ENCODE measurements around the gene SP7.
"Not testable (repeated sequence)": the region's sequence is repeated elsewhere in the genome, so short reads cannot be mapped to it uniquely, and the experiment has no call there.

The SP7 gene

DNA sequence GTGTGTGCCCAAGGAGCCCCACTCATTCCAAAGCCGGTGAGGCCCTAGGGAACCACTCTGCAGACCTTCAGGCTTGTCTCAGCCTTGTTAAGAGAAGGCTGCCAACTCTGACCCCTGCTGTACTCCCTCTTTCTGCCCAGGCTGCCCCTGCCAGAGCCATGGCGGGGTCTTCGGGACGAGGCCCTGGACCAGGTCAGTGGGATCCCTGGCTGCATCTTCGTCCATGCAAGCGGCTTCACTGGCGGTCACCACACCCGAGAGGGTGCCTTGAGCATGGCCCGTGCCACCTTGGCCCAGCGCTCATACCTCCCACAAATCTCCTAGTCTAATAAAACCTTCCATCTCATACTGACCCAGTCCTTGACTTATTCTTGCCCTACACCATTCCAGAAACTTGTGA is 29.3 kb downstream of the SP7 start:
- H3K27ac ChIP-seq (ENCODE audit: low read length), result no peak overlapping the region
- no peak overlapping the region for H3K4me3 ChIP-seq (ENCODE audit: low read depth in 1 of 2, low read length in 2 of 2)
- no peaks in the 10 kb centered on the region for H3K9me3 ChIP-seq (ENCODE audit: control insufficient read depth in 1 of 2, low read length in 2 of 2)
- peaks cover 53 to 72% of the 10 kb centered on the region in 2 donors for H3K36me3 ChIP-seq (ENCODE audit: control insufficient read depth in 1 of 2, insufficient read depth in 2 of 2, low read length in 2 of 2)
- H3K4me1 ChIP-seq (ENCODE audit: control insufficient read depth in 1 of 2, insufficient read depth in 2 of 2, low read length in 2 of 2), result peaks cover 0 to 4% of the 10 kb centered on the region in 2 donors
- no peaks in the 10 kb centered on the region for H3K27me3 ChIP-seq (ENCODE audit: low read depth, low read length)

DNA sequence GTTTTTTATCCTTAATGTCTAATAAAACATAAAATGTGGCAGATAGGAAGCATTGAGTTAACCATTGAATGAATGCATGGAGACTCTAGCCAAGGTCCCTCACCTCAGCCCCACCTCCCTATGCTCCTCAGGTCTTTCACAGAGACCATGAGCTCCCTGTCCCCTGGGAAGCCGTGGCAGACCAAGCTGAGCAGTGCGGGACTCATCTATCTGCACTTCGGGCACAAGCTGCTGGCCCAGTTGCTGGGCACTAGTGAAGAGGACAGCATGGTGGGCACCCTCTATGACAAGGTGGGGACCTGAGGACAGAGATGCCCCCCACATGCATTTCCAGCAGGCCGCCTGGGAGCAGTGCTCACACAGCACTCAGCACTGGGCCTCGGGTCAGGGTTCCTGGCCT is 33.3 kb downstream of the SP7 start:
- Histone ChIP-seq H3K9me3 (ENCODE audit: control insufficient read depth in 1 of 2, low read length in 2 of 2) (no peaks in the 10 kb centered on the region), H3K27me3 (ENCODE audit: low read depth, low read length) (no peaks in the 10 kb centered on the region), H3K36me3 (ENCODE audit: control insufficient read depth in 1 of 2, insufficient read depth in 2 of 2, low read length in 2 of 2) (peaks cover 43 to 59% of the 10 kb centered on the region in 2 donors), H3K27ac (ENCODE audit: low read length) (no peak overlapping the region), H3K4me1 (ENCODE audit: control insufficient read depth in 1 of 2, insufficient read depth in 2 of 2, low read length in 2 of 2) (peaks cover 9 to 29% of the 10 kb centered on the region in 2 donors), H3K4me3 (ENCODE audit: low read depth in 1 of 2, low read length in 2 of 2) (no peak overlapping the region)

DNA sequence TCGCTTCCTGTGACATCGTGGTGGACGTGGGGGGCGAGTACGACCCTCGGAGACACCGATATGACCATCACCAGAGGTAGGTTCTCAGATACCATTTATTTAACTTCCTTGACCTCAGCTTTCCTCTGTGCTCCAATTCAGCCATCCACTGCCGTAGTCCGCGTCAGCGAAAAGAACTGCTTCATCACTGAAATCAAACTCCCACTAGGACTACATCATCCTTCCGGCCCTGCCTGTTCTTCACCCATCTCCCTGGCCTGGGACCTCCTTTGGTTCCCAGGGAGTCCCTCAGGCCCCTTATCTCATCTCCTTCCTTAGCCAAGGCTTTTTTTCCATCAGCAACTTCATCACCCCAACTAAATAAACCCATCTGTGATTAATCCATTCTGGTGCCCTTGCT is 36.0 kb downstream of the SP7 start:
- H3K27me3 ChIP-seq (ENCODE audit: low read depth, low read length), result no peaks in the 10 kb centered on the region
- peak overlapping the region; percentile 87 to 97 for H3K4me3 ChIP-seq (ENCODE audit: low read depth in 1 of 2, low read length in 2 of 2)
- H3K36me3 ChIP-seq (ENCODE audit: control insufficient read depth in 1 of 2, insufficient read depth in 2 of 2, low read length in 2 of 2), result peaks cover 20 to 35% of the 10 kb centered on the region in 2 donors
- peak overlapping the region; percentile 80 for H3K27ac ChIP-seq (ENCODE audit: low read length)
- peaks cover 23 to 46% of the 10 kb centered on the region in 2 donors for H3K4me1 ChIP-seq (ENCODE audit: control insufficient read depth in 1 of 2, insufficient read depth in 2 of 2, low read length in 2 of 2)
- no peaks in the 10 kb centered on the region for H3K9me3 ChIP-seq (ENCODE audit: control insufficient read depth in 1 of 2, low read length in 2 of 2)

DNA sequence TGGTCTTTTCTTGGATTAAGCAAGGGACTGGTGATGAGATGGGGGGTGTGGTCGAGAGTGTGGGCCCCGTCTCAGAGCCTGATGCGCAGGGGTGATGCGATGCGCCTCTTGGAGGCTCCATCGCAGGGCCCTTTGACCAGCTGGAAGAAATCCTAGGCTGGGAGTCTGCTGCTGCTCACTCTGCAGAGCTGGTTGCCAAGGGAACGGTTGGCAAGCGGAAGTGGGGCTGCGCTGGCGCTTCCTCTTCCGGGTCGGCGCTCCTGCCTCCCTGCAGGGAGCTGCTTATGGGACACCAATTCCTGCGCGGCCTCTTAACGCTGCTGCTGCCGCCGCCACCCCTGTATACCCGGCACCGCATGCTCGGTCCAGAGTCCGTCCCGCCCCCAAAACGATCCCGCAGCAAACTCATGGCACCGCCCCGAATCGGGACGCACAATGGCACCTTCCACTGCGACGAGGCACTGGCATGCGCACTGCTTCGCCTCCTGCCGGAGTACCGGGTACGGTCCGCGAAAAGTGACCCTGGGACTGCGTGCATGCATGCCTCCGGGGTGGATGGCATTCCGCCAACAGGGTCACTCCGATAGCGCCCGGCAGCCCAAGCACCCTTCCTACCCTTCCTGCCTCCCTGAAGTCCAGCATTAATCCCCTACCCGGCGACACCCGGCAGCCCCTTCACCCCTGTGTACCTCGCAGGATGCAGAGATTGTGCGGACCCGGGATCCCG is 36.5 kb downstream of the SP7 start, which contains the start of gene MYG1:
Gene MYG1 (plus strand): TSS at position 242 of the 727 bp plus-strand sequence. CDS start 43 bp downstream, at position 285.
- peak within 1 kb of the TSS; percentile 87 to 97 for H3K4me3 ChIP-seq (ENCODE audit: low read depth in 1 of 2, low read length in 2 of 2)
- H3K36me3 ChIP-seq (ENCODE audit: control insufficient read depth in 1 of 2, insufficient read depth in 2 of 2, low read length in 2 of 2), result peaks cover 19 to 32% of the 10 kb centered on the region in 2 donors
- peak within 1 kb of the TSS; percentile 80 for H3K27ac ChIP-seq (ENCODE audit: low read length)
- H3K4me1 ChIP-seq (ENCODE audit: control insufficient read depth in 1 of 2, insufficient read depth in 2 of 2, low read length in 2 of 2), result peaks cover 23 to 49% of the 10 kb centered on the region in 2 donors
- H3K27me3 ChIP-seq (ENCODE audit: low read depth, low read length), result no peaks in the 10 kb centered on the region
- no peaks in the 10 kb centered on the region for H3K9me3 ChIP-seq (ENCODE audit: control insufficient read depth in 1 of 2, low read length in 2 of 2)

DNA sequence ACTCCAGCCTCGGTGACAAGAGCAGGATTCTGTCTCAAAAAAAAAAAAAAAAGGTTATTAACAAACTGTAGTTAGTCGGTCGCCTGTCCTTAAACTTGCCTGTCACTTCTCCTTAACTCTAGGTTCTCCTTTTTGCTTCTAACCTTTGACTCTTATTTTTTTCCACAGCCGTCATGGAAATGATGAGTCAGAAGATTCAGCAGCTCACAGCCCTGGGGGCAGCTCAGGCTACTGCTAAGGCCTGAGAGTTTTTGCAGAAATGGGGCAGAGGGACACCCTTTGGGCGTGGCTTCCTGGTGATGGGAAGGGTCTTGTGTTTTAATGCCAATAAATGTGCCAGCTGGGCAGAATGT is 37.1 kb downstream of the SP7 start:
- H3K27me3 ChIP-seq (ENCODE audit: low read depth, low read length), result no peaks in the 10 kb centered on the region
- H3K27ac ChIP-seq (ENCODE audit: low read length), result peak overlapping the region; percentile 67
- peak overlapping the region; percentile 87 to 97 for H3K4me3 ChIP-seq (ENCODE audit: low read depth in 1 of 2, low read length in 2 of 2)
- peaks cover 19 to 32% of the 10 kb centered on the region in 2 donors for H3K36me3 ChIP-seq (ENCODE audit: control insufficient read depth in 1 of 2, insufficient read depth in 2 of 2, low read length in 2 of 2)
- H3K9me3 ChIP-seq (ENCODE audit: control insufficient read depth in 1 of 2, low read length in 2 of 2), result no peaks in the 10 kb centered on the region
- H3K4me1 ChIP-seq (ENCODE audit: control insufficient read depth in 1 of 2, insufficient read depth in 2 of 2, low read length in 2 of 2), result peaks cover 23 to 50% of the 10 kb centered on the region in 2 donors

DNA sequence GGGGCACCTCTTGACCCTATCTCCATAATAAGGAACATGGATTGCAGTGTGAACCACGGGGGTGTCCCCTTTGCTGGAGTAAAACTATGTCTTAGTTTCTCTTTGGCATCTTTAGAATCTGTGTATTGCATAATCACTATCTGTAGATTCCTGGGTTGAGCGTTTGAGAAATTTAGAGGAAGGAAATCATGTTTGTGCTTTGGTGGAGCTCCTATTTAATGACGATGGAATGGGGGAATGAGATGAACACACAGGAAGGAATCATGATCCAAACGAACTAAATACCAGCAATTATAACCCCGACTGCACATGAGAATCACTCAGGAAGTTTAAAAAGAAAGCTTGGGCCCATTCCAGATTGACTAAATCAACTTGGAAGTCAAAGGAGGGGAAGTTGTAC is 38.0 kb downstream of the SP7 start:
- no peaks in the 10 kb centered on the region for H3K27me3 ChIP-seq (ENCODE audit: low read depth, low read length)
- H3K9me3 ChIP-seq (ENCODE audit: control insufficient read depth in 1 of 2, low read length in 2 of 2), result no peaks in the 10 kb centered on the region
- H3K36me3 ChIP-seq (ENCODE audit: control insufficient read depth in 1 of 2, insufficient read depth in 2 of 2, low read length in 2 of 2), result peaks cover 17 to 29% of the 10 kb centered on the region in 2 donors
- no peak overlapping the region for H3K4me3 ChIP-seq (ENCODE audit: low read depth in 1 of 2, low read length in 2 of 2)
- peak overlapping the region; percentile 67 for H3K27ac ChIP-seq (ENCODE audit: low read length)
- peaks cover 23 to 50% of the 10 kb centered on the region in 2 donors for H3K4me1 ChIP-seq (ENCODE audit: control insufficient read depth in 1 of 2, insufficient read depth in 2 of 2, low read length in 2 of 2)

DNA sequence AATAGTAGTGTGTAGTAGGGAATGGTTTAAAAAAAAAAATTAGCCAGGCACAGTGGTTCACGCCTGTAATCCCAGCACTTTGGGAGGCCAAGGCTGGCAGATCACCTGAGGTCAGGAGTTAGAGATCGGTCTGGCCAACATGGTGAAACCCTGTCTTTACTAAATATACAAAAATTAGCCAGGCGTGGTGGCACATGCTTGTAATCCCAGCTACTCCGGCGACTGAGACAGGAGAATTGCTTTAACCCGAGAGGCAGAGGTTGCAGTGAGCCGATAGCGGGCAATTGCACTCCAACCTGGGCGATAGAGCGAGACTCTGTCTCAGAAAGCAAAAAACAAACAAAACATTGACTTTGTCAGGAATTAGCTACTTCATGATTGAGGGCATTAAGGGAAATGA is 39.0 kb downstream of the SP7 start:
- Histone ChIP-seq H3K27ac (ENCODE audit: low read length) (peak overlapping the region; percentile 67), H3K4me1 (ENCODE audit: control insufficient read depth in 1 of 2, insufficient read depth in 2 of 2, low read length in 2 of 2) (peaks cover 23 to 46% of the 10 kb centered on the region in 2 donors), H3K36me3 (ENCODE audit: control insufficient read depth in 1 of 2, insufficient read depth in 2 of 2, low read length in 2 of 2) (peaks cover 8 to 18% of the 10 kb centered on the region in 2 donors)
- not testable (repeated sequence) for H3K27me3 ChIP-seq (ENCODE audit: low read depth, low read length); H3K4me3 ChIP-seq (ENCODE audit: low read depth in 1 of 2, low read length in 2 of 2); H3K9me3 ChIP-seq (ENCODE audit: control insufficient read depth in 1 of 2, low read length in 2 of 2)

DNA sequence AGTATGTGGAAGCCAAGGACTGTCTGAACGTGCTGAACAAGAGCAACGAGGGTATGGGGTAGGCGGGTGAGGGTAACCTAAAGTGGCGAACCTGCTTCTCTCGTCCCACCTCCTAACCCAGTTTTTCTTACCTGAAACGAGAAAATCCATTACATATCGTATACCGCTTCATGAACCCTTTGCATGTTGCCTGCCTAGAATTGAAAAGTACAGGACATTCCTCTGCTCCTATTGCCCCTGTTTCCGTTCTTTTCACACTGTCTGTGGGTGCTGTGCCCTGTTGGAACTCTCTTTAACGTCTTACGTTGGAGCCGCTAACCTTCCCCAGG is 40.3 kb downstream of the SP7 start:
- Histone ChIP-seq H3K4me1 (ENCODE audit: control insufficient read depth in 1 of 2, insufficient read depth in 2 of 2, low read length in 2 of 2) (peaks cover 23 to 45% of the 10 kb centered on the region in 2 donors), H3K27me3 (ENCODE audit: low read depth, low read length) (no peaks in the 10 kb centered on the region), H3K4me3 (ENCODE audit: low read depth in 1 of 2, low read length in 2 of 2) (peak overlapping the region; percentile 66 to 83), H3K27ac (ENCODE audit: low read length) (peak overlapping the region; percentile 90), H3K9me3 (ENCODE audit: control insufficient read depth in 1 of 2, low read length in 2 of 2) (no peaks in the 10 kb centered on the region), H3K36me3 (ENCODE audit: control insufficient read depth in 1 of 2, insufficient read depth in 2 of 2, low read length in 2 of 2) (peaks cover 8 to 18% of the 10 kb centered on the region in 2 donors)

DNA sequence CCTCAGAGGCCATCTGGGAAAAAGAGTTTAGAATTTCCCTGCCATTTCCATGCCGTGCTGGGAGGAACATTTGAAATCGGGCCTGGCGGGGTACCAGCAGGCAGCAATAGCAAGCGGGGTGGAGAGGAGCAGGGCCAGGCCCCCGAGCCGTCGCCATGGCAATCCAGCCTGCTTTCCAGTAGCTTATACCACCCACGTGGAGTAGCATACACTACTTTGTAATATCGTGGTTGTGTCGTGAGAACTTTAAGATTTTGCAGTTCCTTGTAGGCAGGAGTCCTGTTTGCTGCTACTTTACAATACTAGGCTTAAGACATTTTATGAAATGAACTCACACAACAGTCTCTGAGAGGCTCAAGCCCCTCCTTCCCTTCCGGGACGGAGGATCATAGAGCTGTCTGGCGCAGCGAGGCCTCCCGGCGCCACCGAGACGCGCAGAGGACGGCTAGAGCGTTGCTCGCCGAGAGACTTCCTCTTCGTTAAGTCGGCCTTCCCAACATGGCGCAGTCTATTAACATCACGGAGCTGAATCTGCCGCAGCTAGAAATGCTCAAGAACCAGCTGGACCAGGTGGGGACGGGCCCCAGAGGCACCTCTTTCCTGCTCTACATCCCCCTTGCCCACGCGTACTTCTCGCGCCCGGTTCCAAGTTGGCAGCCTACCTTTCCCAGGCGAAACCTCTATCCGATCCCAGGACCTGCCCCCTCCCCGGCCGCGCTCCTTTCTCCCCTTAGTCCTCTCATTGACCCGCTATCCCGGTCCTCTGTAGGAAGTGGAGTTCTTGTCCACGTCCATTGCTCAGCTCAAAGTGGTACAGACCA is 40.9 kb downstream of the SP7 start, which contains the start of gene PFDN5:
Gene PFDN5 (plus strand): TSS at position 473 of the 821 bp plus-strand sequence. CDS start 26 bp downstream, at position 499.
- peaks cover 8 to 18% of the 10 kb centered on the region in 2 donors for H3K36me3 ChIP-seq (ENCODE audit: control insufficient read depth in 1 of 2, insufficient read depth in 2 of 2, low read length in 2 of 2)
- no peaks in the 10 kb centered on the region for H3K9me3 ChIP-seq (ENCODE audit: control insufficient read depth in 1 of 2, low read length in 2 of 2)
- peak within 1 kb of the TSS; percentile 66 to 83 for H3K4me3 ChIP-seq (ENCODE audit: low read depth in 1 of 2, low read length in 2 of 2)
- H3K27ac ChIP-seq (ENCODE audit: low read length), result peak within 1 kb of the TSS; percentile 90
- H3K4me1 ChIP-seq (ENCODE audit: control insufficient read depth in 1 of 2, insufficient read depth in 2 of 2, low read length in 2 of 2), result peaks cover 19 to 39% of the 10 kb centered on the region in 2 donors
- H3K27me3 ChIP-seq (ENCODE audit: low read depth, low read length), result no peaks in the 10 kb centered on the region

DNA sequence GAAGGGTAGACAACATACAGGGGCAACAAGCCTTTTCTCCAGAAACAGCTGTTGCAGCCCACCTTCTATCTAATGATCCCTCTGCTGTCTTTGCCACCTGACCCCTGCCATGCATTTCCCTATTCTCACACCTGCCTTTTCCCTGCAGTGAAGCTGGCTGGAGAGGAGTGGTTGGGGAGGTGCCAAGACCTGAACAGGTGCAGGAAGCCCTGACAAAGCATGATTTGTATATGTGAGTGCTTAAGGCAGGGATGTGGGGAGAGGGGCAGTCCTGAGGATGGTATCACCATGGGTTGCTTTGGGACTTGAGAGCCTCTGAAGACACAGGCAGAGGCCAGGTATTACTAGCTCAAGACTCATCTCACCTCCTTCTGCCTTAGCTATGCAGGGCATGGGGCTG is 43.7 kb downstream of the SP7 start:
- H3K27me3 ChIP-seq (ENCODE audit: low read depth, low read length), result no peaks in the 10 kb centered on the region
- peaks cover 9 to 20% of the 10 kb centered on the region in 2 donors for H3K4me1 ChIP-seq (ENCODE audit: control insufficient read depth in 1 of 2, insufficient read depth in 2 of 2, low read length in 2 of 2)
- no peak overlapping the region for H3K4me3 ChIP-seq (ENCODE audit: low read depth in 1 of 2, low read length in 2 of 2)
- no peaks in the 10 kb centered on the region for H3K36me3 ChIP-seq (ENCODE audit: control insufficient read depth in 1 of 2, insufficient read depth in 2 of 2, low read length in 2 of 2)
- H3K27ac ChIP-seq (ENCODE audit: low read length), result no peak overlapping the region
- H3K9me3 ChIP-seq (ENCODE audit: control insufficient read depth in 1 of 2, low read length in 2 of 2), result no peaks in the 10 kb centered on the region

DNA sequence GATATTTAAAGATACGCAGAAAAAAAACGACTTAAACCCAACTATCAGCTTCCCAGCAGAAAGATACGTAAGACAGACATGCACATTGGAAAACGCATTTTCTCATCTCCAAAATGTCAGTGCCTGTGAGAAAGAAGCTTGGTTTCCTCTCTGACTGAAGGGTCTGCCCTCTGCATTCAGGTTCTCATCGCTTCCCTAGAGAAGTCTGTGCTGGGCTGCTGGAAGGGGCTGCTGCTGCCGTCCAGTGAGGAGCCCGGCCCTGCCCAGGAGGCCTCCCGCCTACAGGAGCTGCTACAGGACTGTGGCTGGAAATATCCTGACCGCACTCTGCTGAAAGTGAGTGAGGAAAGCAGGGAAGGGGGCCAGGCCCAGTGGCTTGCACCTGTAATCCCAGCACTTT is 45.5 kb downstream of the SP7 start:
- Histone ChIP-seq H3K27ac (ENCODE audit: low read length) (no peak overlapping the region), H3K4me3 (ENCODE audit: low read depth in 1 of 2, low read length in 2 of 2) (no peak overlapping the region), H3K4me1 (ENCODE audit: control insufficient read depth in 1 of 2, insufficient read depth in 2 of 2, low read length in 2 of 2) (peaks cover 0 to 4% of the 10 kb centered on the region in 2 donors), H3K9me3 (ENCODE audit: control insufficient read depth in 1 of 2, low read length in 2 of 2) (no peaks in the 10 kb centered on the region), H3K36me3 (ENCODE audit: control insufficient read depth in 1 of 2, insufficient read depth in 2 of 2, low read length in 2 of 2) (no peaks in the 10 kb centered on the region), H3K27me3 (ENCODE audit: low read depth, low read length) (no peaks in the 10 kb centered on the region)
